ENCODE data around the gene PHACTR3.

- TF ChIP-seq EZH2phosphoT487 (IDR thresholded peaks at IDR 0.05; ENCODE audit: borderline replicate concordance, low read length) (no peak), CTCF (conservative IDR thresholded peaks at IDR 0.05; ENCODE audit: low read depth, low read length) (no peak)
Observed at GRCh38 chr20:59735486-59735885, 131.1 kb downstream of the PHACTR3 start.
